Cardiac muscle cell (in vitro differentiated cells and primary cell): ENCODE data around the gene TMEM273. TPM values are rescaled to one million over a fixed set of nuclear protein-coding genes. Genes with fewer than 3 reads are reported as not detected.
A peak's percentile ranks its signal among the peaks of the same experiment; 100 is the strongest.

Experiments used
- DNase-seq, 2 donors: peaks; one replicate each; pipeline versions ENCODE4 v3.0.0 to v3.0.0-alpha.2; 2010 to 2017; ENCODE audit warnings: low read depth in 1 of 2, low spot score in 1 of 2
- H3K27ac ChIP-seq: fragments of 200-600 bp; sonication (generic); 2 replicates; pipeline ENCODE4 v1.5.1; 2016
- H3K27me3 ChIP-seq: fragments of 200-600 bp; sonication (generic); 2 replicates; pipeline ENCODE4 v1.6.0; 2016; ENCODE audit warnings: control low read depth
- H3K36me3 ChIP-seq: fragments of 200-600 bp; sonication (generic); 2 replicates; pipeline ENCODE4 v1.5.1; 2016; ENCODE audit warnings: control low read depth
- H3K4me1 ChIP-seq: fragments of 200-600 bp; sonication (generic); 2 replicates; pipeline ENCODE4 v1.8.1; 2017; ENCODE audit warnings: low read depth, mild to moderate bottlenecking, mixed run types
- H3K4me3 ChIP-seq: fragments of 200-600 bp; sonication (generic); 2 replicates; pipeline ENCODE4 v1.5.1; 2016; ENCODE audit warnings: mild to moderate bottlenecking
- H3K9me3 ChIP-seq: fragments of 200-600 bp; sonication (generic); 2 replicates; pipeline ENCODE4 v1.5.1; 2017; ENCODE audit warnings: low read depth, mild to moderate bottlenecking, control low read depth
- polyA plus RNA-seq: library from polyadenylated mRNA; unstranded; fragments of >200 nt; fragmentation: Nextera tagmentation; extraction: Ambion mirVana; gene quantifications from 2 replicates; pipeline ENCODE4 v1.2.1, GENCODE V29; 2016
- total RNA-seq: library from RNA; depleted of rRNA; stranded (reverse); fragments of >200 nt; gene quantifications from 2 replicates; pipeline ENCODE4 v1.2.3, GENCODE V29; 2016
- TF ChIP-seq, protein P1 (sequence below): IDR thresholded peaks from 2 replicates; pipeline ENCODE4 v1.5.1; 2012; ENCODE audit warnings: low read depth, mild to moderate bottlenecking, low read length

The TMEM273 gene
- total and polyA plus RNA-seq, 2 experiments from 2014 or later = not detected

DNA sequence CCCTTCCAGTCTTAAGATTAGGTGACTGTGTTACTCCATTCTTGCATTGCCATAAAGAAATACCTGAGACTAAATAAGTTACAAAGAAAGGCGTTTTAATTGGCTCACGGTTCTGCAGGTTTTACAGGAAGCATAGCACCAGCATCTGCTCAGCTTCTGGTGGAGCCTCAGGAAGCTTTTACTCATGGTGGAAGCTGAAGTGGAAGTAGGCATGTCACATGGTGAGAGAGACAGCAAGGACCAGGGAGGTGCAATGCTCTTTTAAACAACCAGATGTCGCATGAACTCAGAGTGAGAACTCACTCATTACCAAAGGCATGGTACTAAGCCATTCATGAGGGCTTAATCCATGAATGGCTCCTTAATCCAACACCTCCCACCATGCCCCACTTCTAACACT, 34.0 kb upstream of the TMEM273 start:
- peaks cover 12% of the 10 kb centered on the region for H3K4me1 ChIP-seq
- H3K27me3 ChIP-seq = no peaks in the 10 kb centered on the region
- TF ChIP-seq, protein P1, sequence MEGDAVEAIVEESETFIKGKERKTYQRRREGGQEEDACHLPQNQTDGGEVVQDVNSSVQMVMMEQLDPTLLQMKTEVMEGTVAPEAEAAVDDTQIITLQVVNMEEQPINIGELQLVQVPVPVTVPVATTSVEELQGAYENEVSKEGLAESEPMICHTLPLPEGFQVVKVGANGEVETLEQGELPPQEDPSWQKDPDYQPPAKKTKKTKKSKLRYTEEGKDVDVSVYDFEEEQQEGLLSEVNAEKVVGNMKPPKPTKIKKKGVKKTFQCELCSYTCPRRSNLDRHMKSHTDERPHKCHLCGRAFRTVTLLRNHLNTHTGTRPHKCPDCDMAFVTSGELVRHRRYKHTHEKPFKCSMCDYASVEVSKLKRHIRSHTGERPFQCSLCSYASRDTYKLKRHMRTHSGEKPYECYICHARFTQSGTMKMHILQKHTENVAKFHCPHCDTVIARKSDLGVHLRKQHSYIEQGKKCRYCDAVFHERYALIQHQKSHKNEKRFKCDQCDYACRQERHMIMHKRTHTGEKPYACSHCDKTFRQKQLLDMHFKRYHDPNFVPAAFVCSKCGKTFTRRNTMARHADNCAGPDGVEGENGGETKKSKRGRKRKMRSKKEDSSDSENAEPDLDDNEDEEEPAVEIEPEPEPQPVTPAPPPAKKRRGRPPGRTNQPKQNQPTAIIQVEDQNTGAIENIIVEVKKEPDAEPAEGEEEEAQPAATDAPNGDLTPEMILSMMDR = no peak
- DNase-seq = no peak
- H3K27ac ChIP-seq = no peak overlapping the region
- no peaks in the 10 kb centered on the region for H3K36me3 ChIP-seq
- H3K4me3 ChIP-seq = no peak overlapping the region
- no peaks in the 10 kb centered on the region for H3K9me3 ChIP-seq

- Histone ChIP-seq H3K9me3 (no peaks in the 10 kb centered on the region), H3K4me3 (no peak overlapping the region), H3K27ac (no peak overlapping the region), H3K27me3 (no peaks in the 10 kb centered on the region), H3K4me1 (peaks cover 10% of the 10 kb centered on the region), H3K36me3 (no peaks in the 10 kb centered on the region)
- DNase-seq = no peak
- TF ChIP-seq, protein P1 = no peak
Measured at GRCh38 chr10:49220679-49221078, 32.5 kb upstream of the TMEM273 start.

DNA sequence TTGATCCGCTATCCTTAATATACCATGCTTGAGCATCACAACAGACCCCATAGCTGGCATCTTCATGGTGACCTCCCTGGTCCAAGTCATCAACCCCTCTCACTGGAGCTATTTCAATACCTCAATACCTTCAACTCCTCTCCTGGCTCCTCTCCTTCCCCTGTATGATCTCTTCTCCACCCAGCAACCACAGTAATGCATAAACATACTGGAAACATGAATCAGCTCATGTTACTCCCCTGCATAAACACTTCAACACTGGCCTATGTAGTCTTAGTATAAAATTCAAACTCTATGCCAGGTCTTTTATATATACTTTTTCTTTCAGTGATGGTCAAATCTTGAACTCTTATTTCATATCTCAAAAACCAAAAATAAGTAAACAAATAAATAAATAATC, 31.8 kb upstream of the TMEM273 start:
- no peaks in the 10 kb centered on the region for H3K36me3 ChIP-seq
- H3K9me3 ChIP-seq = no peaks in the 10 kb centered on the region
- no peak overlapping the region for H3K27ac ChIP-seq
- peaks cover 5% of the 10 kb centered on the region for H3K4me1 ChIP-seq
- no peak for DNase-seq
- H3K27me3 ChIP-seq = no peaks in the 10 kb centered on the region
- no peak overlapping the region for H3K4me3 ChIP-seq
- TF ChIP-seq, protein P1 = no peak

DNA sequence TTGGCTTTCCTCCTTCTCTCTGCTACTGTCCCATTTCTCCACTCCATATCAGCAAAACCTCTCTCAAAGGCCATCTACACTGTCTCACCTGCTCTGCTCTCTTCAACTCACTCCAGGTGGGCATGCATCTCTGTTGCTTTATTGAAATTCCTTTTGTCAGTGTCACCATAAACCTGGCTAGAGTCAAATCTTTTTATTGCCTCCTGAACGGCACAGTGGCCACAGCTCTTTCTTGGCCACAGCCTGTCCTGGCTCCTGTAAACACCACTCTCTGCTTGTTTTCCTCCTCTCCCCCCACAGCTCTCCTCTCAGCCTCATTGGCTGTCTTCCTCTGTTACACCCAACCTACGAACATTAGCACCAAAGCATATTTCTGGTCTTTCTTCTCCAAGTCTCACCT, 31.1 kb upstream of the TMEM273 start:
- H3K4me3 ChIP-seq = no peak overlapping the region
- no peaks in the 10 kb centered on the region for H3K9me3 ChIP-seq
- H3K27me3 ChIP-seq = peaks cover 3% of the 10 kb centered on the region
- H3K27ac ChIP-seq = no peak overlapping the region
- H3K4me1 ChIP-seq = no peaks in the 10 kb centered on the region
- no peaks in the 10 kb centered on the region for H3K36me3 ChIP-seq
- TF ChIP-seq, protein P1 = no peak
- no peak for DNase-seq

DNA sequence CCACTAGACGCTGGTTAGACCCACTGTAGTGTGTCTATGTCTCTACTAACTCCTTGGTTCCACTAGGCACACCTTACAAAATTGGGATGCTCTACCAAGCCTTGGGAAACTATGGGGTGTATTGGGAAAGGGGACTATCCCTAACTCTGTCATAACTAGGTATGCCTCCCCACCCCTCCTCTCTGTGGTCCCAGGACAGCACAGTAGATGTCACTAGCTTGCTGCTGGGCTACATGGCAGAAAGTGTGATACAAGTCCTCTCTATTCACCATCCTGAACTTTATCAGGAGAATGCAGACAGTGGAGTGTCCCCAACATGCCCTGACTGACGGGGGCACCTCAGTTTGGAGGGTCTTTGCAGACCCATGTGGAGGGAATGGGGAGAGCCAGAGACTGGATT, 30.3 kb upstream of the TMEM273 start:
- Histone ChIP-seq H3K4me1 (no peaks in the 10 kb centered on the region), H3K9me3 (no peaks in the 10 kb centered on the region), H3K27ac (no peak overlapping the region), H3K27me3 (peaks cover 3% of the 10 kb centered on the region), H3K4me3 (no peak overlapping the region), H3K36me3 (no peaks in the 10 kb centered on the region)
- TF ChIP-seq, protein P1 = no peak
- DNase-seq = peak in 1 of 2 donors; percentile 4

GRCh38 chr10:49217645-49218044, 29.5 kb upstream of the TMEM273 start:
- no peak for DNase-seq
- H3K27me3 ChIP-seq = peaks cover 3% of the 10 kb centered on the region
- no peak overlapping the region for H3K27ac ChIP-seq
- H3K9me3 ChIP-seq = no peaks in the 10 kb centered on the region
- no peak overlapping the region for H3K4me3 ChIP-seq
- no peaks in the 10 kb centered on the region for H3K36me3 ChIP-seq
- no peaks in the 10 kb centered on the region for H3K4me1 ChIP-seq
- TF ChIP-seq, protein P1 = no peak
